GM21717 (cell line): ENCODE data around the gene CLEC3B.
"Not testable (repeated sequence)": the region's sequence is repeated elsewhere in the genome, so short reads cannot be mapped to it uniquely, and the experiment has no call there.

Source experiments
- ATAC-seq: cut with Tn5 transposase; IDR thresholded peaks from one replicate; pipeline ENCODE4 v1.9.1; 2021; ENCODE audit warnings: mild to moderate bottlenecking, moderate library complexity; ENCODE audit not compliant: unreplicated experiment

Gene CLEC3B

GRCh38 chr3:45026038-45026437 is at the start of gene CLEC3B:
Gene CLEC3B (plus strand): TSS chr3:45026303. CDS start chr3:45026363, 60 bp downstream.
- no peak for ATAC-seq

GRCh38 chr3:44981220-44981619 is 44.9 kb upstream of the CLEC3B start:
- ATAC-seq: no peak

- ATAC-seq: no peak
Observed at GRCh38 chr3:44981751-44982150, 44.4 kb upstream of the CLEC3B start.

GRCh38 chr3:44982817-44983216 is 43.3 kb upstream of the CLEC3B start:
- ATAC-seq: no peak

- no peak for ATAC-seq
Observed at GRCh38 chr3:44983484-44983941, 42.6 kb upstream of the CLEC3B start.

GRCh38 chr3:44984335-44984734 is 41.8 kb upstream of the CLEC3B start:
- no peak for ATAC-seq

- ATAC-seq: not testable (repeated sequence)
Observed at GRCh38 chr3:44986330-44986729, 39.8 kb upstream of the CLEC3B start.

- ATAC-seq: no peak
Observed at GRCh38 chr3:44987332-44987731, 38.8 kb upstream of the CLEC3B start.

GRCh38 chr3:44988073-44988472 is 38.0 kb upstream of the CLEC3B start:
- ATAC-seq: no peak

- no peak for ATAC-seq
Observed at GRCh38 chr3:44989141-44989540, 37.0 kb upstream of the CLEC3B start.

- ATAC-seq: no peak
Observed at GRCh38 chr3:44989636-44990373, 36.3 kb upstream of the CLEC3B start.

GRCh38 chr3:44991326-44991725 is 34.8 kb upstream of the CLEC3B start:
- ATAC-seq: no peak

- ATAC-seq: no peak
Observed at GRCh38 chr3:44992555-44993470, 33.3 kb upstream of the CLEC3B start.

GRCh38 chr3:44993471-44994205 is 32.5 kb upstream of the CLEC3B start:
- ATAC-seq: no peak

GRCh38 chr3:44995142-44995770 is 30.8 kb upstream of the CLEC3B start:
- ATAC-seq: no peak

- no peak for ATAC-seq
Observed at GRCh38 chr3:44996556-44996969, 29.5 kb upstream of the CLEC3B start.

- no peak for ATAC-seq
Observed at GRCh38 chr3:44999782-45000181, 26.3 kb upstream of the CLEC3B start.

GRCh38 chr3:45000823-45001222 is 25.3 kb upstream of the CLEC3B start:
- no peak for ATAC-seq

- no peak for ATAC-seq
Observed at GRCh38 chr3:45001738-45002137, 24.4 kb upstream of the CLEC3B start.

GRCh38 chr3:45002139-45002660 is 23.9 kb upstream of the CLEC3B start:
- ATAC-seq: no peak
